Measurements from ENCODE around the gene FYN. TPM values are rescaled to one million over a fixed set of nuclear protein-coding genes. Genes with fewer than 3 reads are reported as not detected.

The FYN gene
- total and polyA plus RNA-seq, 9 of the 15 experiments (the other 6 are each of a cell fraction or from before 2014, with no cell fraction given): 2.9 to 22.1 (median 11.4) TPM

- peak; percentile 54; the same call in 1 of the 2 replicates for TF ChIP-seq ZNF395 (CRISPR knock-in tag; IDR thresholded peaks at IDR 0.05)
- peak; percentile 60 to 77; a peak in 2 of 4 replicates for TF ChIP-seq RCOR1 (IDR thresholded peaks at IDR 0.05; ENCODE audit: borderline replicate concordance in 1 of 2, low read depth in 2 of 2, low read length in 2 of 2)
- TF ChIP-seq TCF7 (IDR thresholded peaks at IDR 0.05; ENCODE audit: borderline replicate concordance): peak; percentile 47; the same call in 1 of the 2 replicates
- no peak; the same call in 1 of the 2 replicates for TF ChIP-seq CLOCK (CRISPR knock-in tag; IDR thresholded peaks at IDR 0.05; ENCODE audit: borderline replicate concordance)
- no peak for TF ChIP-seq TSC22D4 (tag; IDR thresholded peaks at IDR 0.05)
- peak; percentile 62 for TF ChIP-seq CXXC5 (CRISPR knock-in tag; IDR thresholded peaks at IDR 0.05)
- TF ChIP-seq GATAD2B (IDR thresholded peaks at IDR 0.05; ENCODE audit: borderline replicate concordance): no peak
- TF ChIP-seq TEAD1 (CRISPR knock-in tag; IDR thresholded peaks at IDR 0.05): peak in 1 of 2 experiments; percentile 61; a peak in 1 of 4 replicates
- TF ChIP-seq HDAC3 (IDR thresholded peaks at IDR 0.05; ENCODE audit: borderline replicate concordance, partially characterized antibody): peak; percentile 84
- no peak for TF ChIP-seq VEZF1 (CRISPR knock-in tag; IDR thresholded peaks at IDR 0.05)
- TF ChIP-seq, protein P1, sequence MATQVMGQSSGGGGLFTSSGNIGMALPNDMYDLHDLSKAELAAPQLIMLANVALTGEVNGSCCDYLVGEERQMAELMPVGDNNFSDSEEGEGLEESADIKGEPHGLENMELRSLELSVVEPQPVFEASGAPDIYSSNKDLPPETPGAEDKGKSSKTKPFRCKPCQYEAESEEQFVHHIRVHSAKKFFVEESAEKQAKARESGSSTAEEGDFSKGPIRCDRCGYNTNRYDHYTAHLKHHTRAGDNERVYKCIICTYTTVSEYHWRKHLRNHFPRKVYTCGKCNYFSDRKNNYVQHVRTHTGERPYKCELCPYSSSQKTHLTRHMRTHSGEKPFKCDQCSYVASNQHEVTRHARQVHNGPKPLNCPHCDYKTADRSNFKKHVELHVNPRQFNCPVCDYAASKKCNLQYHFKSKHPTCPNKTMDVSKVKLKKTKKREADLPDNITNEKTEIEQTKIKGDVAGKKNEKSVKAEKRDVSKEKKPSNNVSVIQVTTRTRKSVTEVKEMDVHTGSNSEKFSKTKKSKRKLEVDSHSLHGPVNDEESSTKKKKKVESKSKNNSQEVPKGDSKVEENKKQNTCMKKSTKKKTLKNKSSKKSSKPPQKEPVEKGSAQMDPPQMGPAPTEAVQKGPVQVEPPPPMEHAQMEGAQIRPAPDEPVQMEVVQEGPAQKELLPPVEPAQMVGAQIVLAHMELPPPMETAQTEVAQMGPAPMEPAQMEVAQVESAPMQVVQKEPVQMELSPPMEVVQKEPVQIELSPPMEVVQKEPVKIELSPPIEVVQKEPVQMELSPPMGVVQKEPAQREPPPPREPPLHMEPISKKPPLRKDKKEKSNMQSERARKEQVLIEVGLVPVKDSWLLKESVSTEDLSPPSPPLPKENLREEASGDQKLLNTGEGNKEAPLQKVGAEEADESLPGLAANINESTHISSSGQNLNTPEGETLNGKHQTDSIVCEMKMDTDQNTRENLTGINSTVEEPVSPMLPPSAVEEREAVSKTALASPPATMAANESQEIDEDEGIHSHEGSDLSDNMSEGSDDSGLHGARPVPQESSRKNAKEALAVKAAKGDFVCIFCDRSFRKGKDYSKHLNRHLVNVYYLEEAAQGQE (IDR thresholded peaks at IDR 0.05; ENCODE audit: borderline replicate concordance): peak; percentile 8; the same call in 1 of the 2 replicates
- TF ChIP-seq, protein P1 (CRISPR knock-in tag; IDR thresholded peaks at IDR 0.05; ENCODE audit: low read depth): no peak
- no peak for TF ChIP-seq SLC30A9 (CRISPR knock-in tag; IDR thresholded peaks at IDR 0.05)
These were observed 68.5 kb downstream of the FYN start (continued) for GRCh38 chr6:111804627-111805235.

Data from K562 (cell line).